K562 (cell line): ENCODE measurements around the gene GPX7. TPM values are rescaled to one million over a fixed set of nuclear protein-coding genes. Genes with fewer than 3 reads are reported as not detected.

Experiments used
- CBFB ChIP-seq: sonication (generic); formaldehyde crosslinking; IDR thresholded peaks from 2 replicates; pipeline ENCODE4 v1.4.0; 2020; ENCODE audit warnings: mild to moderate bottlenecking, missing genetic modification reagents
- EGR1 ChIP-seq: fragments of 450-650 bp; conservative IDR thresholded peaks from 2 replicates; pipeline ENCODE4 v1.6.1; 2017; ENCODE audit warnings: mild to moderate bottlenecking
- FOSL1 ChIP-seq: fragments of 200-800 bp; sonication (Bioruptor generic); conservative IDR thresholded peaks from 2 replicates; pipeline ENCODE4 v1.6.1; 2016; ENCODE audit warnings: missing genetic modification characterization, missing compliant biosample characterization
- HNRNPLL ChIP-seq: fragments of 200-400 bp; formaldehyde crosslinking; IDR thresholded peaks from 2 replicates; pipeline ENCODE4 v1.6.1; 2017; ENCODE audit warnings: low read length, low read depth, mild to moderate bottlenecking; ENCODE audit not compliant: poor library complexity, severe bottlenecking
- MAFG ChIP-seq: fragments of 450-650 bp; conservative IDR thresholded peaks from 2 replicates; pipeline ENCODE4 v1.6.1; 2016; ENCODE audit warnings: missing genetic modification characterization, missing compliant biosample characterization
- NELFE ChIP-seq: IDR thresholded peaks from 2 replicates; pipeline ENCODE4 v1.6.1; 2011; ENCODE audit warnings: mild to moderate bottlenecking; ENCODE audit not compliant: insufficient read depth, insufficient read length
- POLR2B ChIP-seq: fragments of 450-650 bp; IDR thresholded peaks from 2 replicates; pipeline ENCODE4 v1.6.1; 2018; ENCODE audit warnings: low read depth; ENCODE audit not compliant: partially characterized antibody
- RAD21 ChIP-seq, 2 experiments: fragments of 250-450 bp in 1 of 2; fragments of 450-650 bp in 1 of 2; sonication (Bioruptor Pico) in 1 of 2; formaldehyde crosslinking in 1 of 2; IDR thresholded peaks in 1 of 2; conservative IDR thresholded peaks in 1 of 2; 2 replicates each; pipeline versions ENCODE4 v1.4.0 to v1.8.0; 2020 to 2022; ENCODE audit warnings: mild to moderate bottlenecking in 2 of 2, moderate library complexity in 1 of 2
- RCOR1 ChIP-seq, 2 experiments: IDR thresholded peaks; 2 replicates each; pipeline ENCODE4 v1.6.1; 2012; ENCODE audit warnings: low read depth in 2 of 2, low read length in 2 of 2, borderline replicate concordance in 1 of 2, improper control_type of control experiment in 1 of 2
- RUNX1 ChIP-seq: sonication (generic); IDR thresholded peaks from 2 replicates; pipeline ENCODE4 v1.6.1; 2016; ENCODE audit warnings: antibody characterized with exemption, low read depth
- SMAD3 ChIP-seq: fragments of 450-650 bp; formaldehyde crosslinking; conservative IDR thresholded peaks from 2 replicates; pipeline ENCODE4 v1.4.0; 2020; ENCODE audit warnings: mild to moderate bottlenecking
- TRIM24 ChIP-seq, 2 experiments: fragments of 450-650 bp; IDR thresholded peaks; 2 replicates each; pipeline ENCODE4 v1.6.1; 2016
- ZNF184 ChIP-seq: sonication (generic); formaldehyde crosslinking; IDR thresholded peaks from 2 replicates; pipeline ENCODE4 v1.5.0; 2020; ENCODE audit warnings: missing genetic modification reagents
- ZNF3 ChIP-seq: fragments of 250-450 bp; sonication (Bioruptor Pico); IDR thresholded peaks from 2 replicates; pipeline ENCODE4 v1.5.0; 2021; ENCODE audit warnings: mild to moderate bottlenecking, moderate library complexity
- ZNF316 ChIP-seq: fragments of 450-650 bp; IDR thresholded peaks from 2 replicates; pipeline ENCODE4 v1.6.1; 2016
- ZNF644 ChIP-seq: fragments of 200-800 bp; sonication (Bioruptor generic); IDR thresholded peaks from 2 replicates; pipeline ENCODE4 v1.6.1; 2016; ENCODE audit warnings: low read depth, missing genetic modification characterization, missing compliant biosample characterization
- ZNF830 ChIP-seq: fragments of 250-450 bp; sonication (Bioruptor Pico); IDR thresholded peaks from 2 replicates; pipeline ENCODE4 v1.5.0; 2021; ENCODE audit warnings: mild to moderate bottlenecking
- polyA plus RNA-seq, 8 experiments: library from polyadenylated mRNA; depleted of rRNA in 4 of 8; stranded (reverse) in 5 of 8; unstranded in 3 of 8; fragments of >200 nt; fragmentation: Nextera tagmentation in 2 of 8; fragmentation: Illumina TruSeq in 1 of 8; extraction: Ambion mirVana in 2 of 8; extraction: Trizol in 1 of 8; gene quantifications; 2 replicates each; pipeline versions ENCODE4 v1.2.1 to v1.2.3, GENCODE V29; 2011 to 2014; ENCODE audit warnings: inconsistent platforms in 1 of 8, missing spikeins in 1 of 8
- total RNA-seq, 7 experiments: library from RNA; depleted of rRNA in 6 of 7; stranded (reverse); fragments of >200 nt in 6 of 7; fragmentation: Illumina TruSeq in 2 of 7; extraction: Trizol in 2 of 7; gene quantifications; 2 replicates each; pipeline versions ENCODE4 v1.2.1 to v1.2.3, GENCODE V29; 2011 to 2021; ENCODE audit warnings: low replicate concordance in 1 of 7
- TF ChIP-seq, protein P1 (sequence below): fragments of 250-450 bp; sonication (Bioruptor Pico); IDR thresholded peaks from 2 replicates; pipeline ENCODE4 v1.5.0; 2021; ENCODE audit warnings: mild to moderate bottlenecking, moderate library complexity
- TF ChIP-seq, protein P2 (sequence below): fragments of 450-650 bp; IDR thresholded peaks from 2 replicates; pipeline ENCODE4 v1.6.1; 2016; ENCODE audit warnings: mild to moderate bottlenecking
- TF ChIP-seq, protein P3 (sequence below): fragments of 450-650 bp; IDR thresholded peaks from 2 replicates; pipeline ENCODE4 v1.7.1; 2018; ENCODE audit warnings: mild to moderate bottlenecking, low read depth; ENCODE audit not compliant: partially characterized antibody

The GPX7 gene
- total and polyA plus RNA-seq, 9 of the 15 experiments (the other 6 are each of a cell fraction or from before 2014, with no cell fraction given), result 0.08 TPM; not detected in 8

DNA sequence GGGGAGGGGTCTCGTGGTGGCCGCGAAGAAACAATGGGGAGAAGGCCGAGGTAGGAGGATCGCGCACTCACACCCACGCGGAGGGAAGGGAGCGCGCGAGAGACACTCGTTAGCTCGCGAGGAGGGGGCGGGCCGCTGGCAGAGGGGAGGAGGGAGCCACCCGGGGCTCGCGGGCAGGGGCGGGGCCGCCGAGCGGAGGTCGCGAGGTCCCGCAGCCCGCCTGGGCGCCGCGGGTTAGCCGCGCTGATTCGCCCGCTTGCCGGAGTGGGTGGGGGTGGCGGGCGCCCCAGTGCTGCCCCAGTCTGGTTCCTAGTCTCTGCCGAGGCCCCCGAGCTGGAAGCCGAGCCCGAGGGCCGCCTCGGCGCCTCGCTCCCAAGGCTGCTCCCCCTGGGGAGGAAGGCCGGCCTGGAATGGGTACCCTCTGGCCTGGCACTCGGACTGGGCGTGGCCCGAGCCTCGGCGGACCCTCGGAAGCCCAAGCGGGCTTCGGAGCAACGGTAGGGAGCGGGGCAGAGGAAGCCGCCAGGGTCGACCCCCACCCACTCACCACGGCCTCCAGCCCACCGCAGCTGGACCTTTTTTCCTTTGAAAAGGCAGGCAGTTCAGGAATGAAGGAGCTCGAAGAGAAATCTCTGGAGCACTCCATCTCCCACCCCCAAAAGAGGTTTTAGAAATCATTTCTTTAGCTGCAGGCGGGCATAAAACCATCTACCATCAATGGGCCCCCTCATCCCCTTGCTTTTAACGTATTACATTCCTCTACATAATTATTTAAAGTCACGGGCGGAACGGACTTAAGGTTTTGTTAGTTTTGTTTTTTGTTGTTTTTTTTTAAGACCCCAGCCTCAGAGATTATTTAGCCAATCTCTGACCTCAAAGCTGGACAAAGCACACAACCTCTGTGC is 48.6 kb upstream of the GPX7 start (continued):
- TF ChIP-seq, protein P1, sequence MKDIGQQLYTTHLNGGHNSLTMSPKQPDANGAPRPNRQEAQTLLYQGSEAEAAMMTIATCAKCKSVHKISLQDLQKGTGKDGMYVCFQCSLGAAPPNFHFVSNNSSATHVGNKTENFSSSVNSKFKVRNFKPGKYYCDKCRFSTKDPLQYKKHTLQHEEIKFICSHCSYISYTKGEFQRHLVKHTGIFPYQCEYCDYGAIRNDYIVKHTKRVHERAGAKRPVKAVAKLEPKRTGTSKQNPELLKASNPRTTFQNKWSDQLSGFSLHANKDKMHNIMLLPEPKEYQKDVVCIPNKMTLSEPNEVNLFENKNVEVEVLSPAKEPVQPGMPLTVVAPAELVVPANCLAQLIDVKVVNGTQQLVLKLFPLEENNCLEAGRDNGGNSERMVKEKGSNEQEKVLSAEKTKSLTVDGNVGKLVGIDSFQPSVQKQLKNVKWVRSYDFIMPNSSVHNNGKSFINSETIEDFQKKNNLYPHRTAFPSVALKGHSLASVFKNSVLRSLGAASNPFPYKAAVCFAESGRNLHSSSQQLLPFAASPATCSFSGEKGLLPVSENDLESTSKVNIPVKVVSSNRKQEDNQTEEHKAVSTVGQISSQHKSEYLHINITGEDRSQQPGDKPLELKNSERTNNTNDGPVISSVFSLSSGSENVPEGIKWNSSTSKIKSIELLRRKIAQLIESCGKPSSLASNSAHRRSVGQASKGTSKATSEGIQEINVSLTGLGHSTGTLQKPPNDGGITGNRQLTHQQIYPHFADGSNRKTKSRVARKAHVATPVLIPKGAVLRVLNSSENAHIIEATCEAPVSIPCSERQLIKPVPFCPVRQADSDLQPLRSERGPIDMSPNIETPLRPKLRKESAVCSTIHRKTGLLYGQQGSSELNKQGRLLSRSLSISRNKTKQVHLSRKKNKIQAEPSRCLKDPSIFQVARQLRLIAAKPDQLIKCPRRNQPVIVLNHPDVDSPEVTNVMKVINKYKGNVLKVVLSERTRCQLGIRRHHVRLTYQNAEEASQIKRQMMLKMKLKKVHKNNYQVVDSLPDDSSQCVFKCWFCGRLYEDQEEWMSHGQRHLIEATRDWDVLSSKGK (CRISPR knock-in tag), result no peak
- TF ChIP-seq, protein P2, sequence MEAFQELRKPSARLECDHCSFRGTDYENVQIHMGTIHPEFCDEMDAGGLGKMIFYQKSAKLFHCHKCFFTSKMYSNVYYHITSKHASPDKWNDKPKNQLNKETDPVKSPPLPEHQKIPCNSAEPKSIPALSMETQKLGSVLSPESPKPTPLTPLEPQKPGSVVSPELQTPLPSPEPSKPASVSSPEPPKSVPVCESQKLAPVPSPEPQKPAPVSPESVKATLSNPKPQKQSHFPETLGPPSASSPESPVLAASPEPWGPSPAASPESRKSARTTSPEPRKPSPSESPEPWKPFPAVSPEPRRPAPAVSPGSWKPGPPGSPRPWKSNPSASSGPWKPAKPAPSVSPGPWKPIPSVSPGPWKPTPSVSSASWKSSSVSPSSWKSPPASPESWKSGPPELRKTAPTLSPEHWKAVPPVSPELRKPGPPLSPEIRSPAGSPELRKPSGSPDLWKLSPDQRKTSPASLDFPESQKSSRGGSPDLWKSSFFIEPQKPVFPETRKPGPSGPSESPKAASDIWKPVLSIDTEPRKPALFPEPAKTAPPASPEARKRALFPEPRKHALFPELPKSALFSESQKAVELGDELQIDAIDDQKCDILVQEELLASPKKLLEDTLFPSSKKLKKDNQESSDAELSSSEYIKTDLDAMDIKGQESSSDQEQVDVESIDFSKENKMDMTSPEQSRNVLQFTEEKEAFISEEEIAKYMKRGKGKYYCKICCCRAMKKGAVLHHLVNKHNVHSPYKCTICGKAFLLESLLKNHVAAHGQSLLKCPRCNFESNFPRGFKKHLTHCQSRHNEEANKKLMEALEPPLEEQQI, result no peak
- TF ChIP-seq FOSL1 (tag) (no peak), POLR2B (peak; percentile 22), NELFE (no peak), RCOR1 (IDR thresholded peaks at IDR 0.05; ENCODE audit: borderline replicate concordance in 1 of 2, low read depth in 2 of 2, low read length in 2 of 2) (no peak), ZNF184 (CRISPR knock-in tag) (no peak), TRIM24 (IDR thresholded peaks at IDR 0.05) (no peak), EGR1 (peak; percentile 91), CBFB (CRISPR knock-in tag) (no peak), ZNF316 (no peak), MAFG (no peak), ZNF644 (no peak), RAD21 (CRISPR knock-in tag; conservative IDR thresholded peaks at IDR 0.05 in 1 of 2, IDR thresholded peaks at IDR 0.05 in 1 of 2) (0 out of 4 replicates have a peak, but pooled peaks of 1 of the 2 experiments have one; percentile 14), RUNX1 (no peak), HNRNPLL (no peak), ZNF3 (no peak), ZNF830 (CRISPR knock-in tag) (no peak), SMAD3 (CRISPR knock-in tag) (no peak)
- TF ChIP-seq, protein P3, sequence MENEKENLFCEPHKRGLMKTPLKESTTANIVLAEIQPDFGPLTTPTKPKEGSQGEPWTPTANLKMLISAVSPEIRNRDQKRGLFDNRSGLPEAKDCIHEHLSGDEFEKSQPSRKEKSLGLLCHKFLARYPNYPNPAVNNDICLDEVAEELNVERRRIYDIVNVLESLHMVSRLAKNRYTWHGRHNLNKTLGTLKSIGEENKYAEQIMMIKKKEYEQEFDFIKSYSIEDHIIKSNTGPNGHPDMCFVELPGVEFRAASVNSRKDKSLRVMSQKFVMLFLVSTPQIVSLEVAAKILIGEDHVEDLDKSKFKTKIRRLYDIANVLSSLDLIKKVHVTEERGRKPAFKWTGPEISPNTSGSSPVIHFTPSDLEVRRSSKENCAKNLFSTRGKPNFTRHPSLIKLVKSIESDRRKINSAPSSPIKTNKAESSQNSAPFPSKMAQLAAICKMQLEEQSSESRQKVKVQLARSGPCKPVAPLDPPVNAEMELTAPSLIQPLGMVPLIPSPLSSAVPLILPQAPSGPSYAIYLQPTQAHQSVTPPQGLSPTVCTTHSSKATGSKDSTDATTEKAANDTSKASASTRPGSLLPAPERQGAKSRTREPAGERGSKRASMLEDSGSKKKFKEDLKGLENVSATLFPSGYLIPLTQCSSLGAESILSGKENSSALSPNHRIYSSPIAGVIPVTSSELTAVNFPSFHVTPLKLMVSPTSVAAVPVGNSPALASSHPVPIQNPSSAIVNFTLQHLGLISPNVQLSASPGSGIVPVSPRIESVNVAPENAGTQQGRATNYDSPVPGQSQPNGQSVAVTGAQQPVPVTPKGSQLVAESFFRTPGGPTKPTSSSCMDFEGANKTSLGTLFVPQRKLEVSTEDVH, result no peak
